ENCODE data around the gene RYR1.
A peak's percentile ranks its signal among the peaks of the same experiment; 100 is the strongest.
"Not testable (repeated sequence)": the region's sequence is repeated elsewhere in the genome, so short reads cannot be mapped to it uniquely, and the experiment has no call there.

Gene RYR1

DNA sequence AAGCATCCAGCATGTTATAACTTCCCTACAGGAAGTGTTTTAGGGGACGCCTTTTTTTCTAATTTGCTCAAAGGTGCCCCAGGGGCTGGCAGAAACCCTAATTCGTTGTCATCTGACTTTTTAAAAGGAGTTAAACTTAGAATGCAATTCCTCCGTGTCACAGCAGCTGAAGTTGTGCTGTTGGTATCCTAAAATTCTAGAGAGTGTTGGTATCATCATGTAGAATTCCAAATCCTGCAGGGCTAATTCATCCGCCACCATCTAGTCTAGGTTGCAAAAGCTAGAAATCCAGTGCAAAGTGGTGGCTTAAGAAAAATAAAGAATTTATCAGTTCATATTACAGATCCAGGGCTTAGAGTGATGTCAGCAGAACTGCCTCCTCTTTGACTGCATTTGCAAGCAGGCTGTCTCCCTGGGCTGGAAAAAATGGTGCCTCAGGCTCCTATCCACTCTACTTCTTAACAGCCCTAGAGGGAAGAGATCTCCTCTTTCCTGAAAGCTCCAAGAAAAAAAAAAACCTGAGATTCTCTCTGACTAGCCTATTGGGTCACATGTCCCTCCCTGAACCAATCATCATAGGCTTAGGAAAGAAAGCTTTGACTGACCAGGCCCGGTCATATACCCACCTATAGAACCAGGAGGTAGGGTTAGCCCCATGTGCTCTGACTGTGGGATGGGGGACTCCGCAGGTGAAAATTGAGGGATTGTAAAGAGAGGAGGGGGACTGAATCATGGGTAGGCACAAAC is 111.3 kb downstream of the RYR1 start:
- no peak for DNase-seq

DNA sequence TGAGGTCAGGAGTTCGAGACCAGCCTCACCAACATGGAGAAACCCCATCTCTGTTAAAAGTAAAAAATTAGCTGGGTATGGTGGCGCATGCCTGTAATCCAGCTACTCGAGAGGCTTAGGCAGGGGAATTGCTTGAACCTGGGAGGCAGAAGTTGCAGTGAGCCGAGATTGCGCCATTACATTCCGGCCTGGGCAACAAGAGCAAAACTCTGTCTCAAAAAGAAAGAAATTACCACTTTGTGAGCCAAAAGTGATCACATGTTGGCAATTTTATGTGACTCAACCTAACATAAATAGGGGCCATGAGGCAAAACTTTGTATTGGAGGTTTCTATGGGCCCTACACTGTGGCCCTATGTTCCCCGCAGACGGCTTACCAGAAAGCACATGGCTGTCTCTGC is 112.1 kb downstream of the RYR1 start:
- no peak for DNase-seq

DNA sequence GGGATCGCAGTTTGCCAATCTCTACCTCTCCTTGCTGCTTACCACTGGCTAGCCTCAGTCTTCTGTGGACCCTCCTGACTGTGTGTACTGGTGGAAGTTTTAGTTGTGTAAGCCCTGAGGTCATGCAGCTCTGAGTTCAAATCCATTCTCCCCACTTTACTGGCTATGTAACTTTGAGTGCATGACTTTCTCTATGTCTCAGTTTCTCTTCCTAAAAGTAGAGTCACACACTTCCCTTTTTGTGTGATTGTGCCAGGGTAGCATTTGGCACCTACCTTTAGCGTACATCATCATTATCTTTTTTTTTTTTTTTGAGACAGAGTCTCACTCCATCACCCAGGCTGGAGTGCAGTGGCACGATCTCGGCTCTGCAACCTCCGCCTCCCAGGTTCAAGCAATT is 113.9 kb downstream of the RYR1 start:
- DNase-seq, result no peak

DNA sequence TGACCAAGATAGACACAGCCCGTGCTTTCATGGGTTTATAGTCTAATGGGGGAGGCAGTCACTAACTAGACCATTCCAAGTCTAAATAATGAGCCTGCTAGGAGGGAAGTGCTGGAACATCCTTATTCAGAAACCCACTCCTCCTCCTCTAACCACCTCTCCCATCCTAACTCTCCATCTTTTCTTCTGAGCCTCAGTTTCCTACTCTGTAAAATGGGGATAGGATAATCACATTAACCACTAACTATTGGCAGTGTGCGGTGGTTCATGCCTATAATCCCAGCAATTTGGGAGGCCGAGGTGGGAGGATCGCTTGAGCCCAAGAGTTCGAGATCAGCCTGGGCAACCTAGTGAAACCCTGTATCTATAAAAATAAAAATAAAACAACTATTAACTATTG is 115.6 kb downstream of the RYR1 start:
- no peak for DNase-seq

DNA sequence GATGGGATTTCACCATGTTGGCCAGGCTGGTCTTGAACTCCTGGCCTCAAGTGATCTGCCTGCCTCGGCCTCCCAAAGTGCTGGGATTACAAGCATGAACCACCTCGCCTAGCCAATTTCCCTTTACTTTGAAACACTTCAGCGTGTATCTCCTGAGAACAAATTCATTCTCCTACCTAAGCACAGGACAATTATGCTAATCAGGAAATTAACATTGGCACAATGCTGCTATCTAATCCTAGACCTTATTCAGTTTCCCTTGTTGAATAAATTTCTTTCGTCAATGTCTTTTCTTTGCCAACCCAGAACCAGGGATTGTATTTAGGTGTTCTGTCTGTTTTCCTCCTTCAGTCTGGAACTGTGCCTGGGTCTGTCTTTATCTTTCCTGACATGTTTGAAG is 116.5 kb downstream of the RYR1 start:
- DNase-seq, result no peak

DNA sequence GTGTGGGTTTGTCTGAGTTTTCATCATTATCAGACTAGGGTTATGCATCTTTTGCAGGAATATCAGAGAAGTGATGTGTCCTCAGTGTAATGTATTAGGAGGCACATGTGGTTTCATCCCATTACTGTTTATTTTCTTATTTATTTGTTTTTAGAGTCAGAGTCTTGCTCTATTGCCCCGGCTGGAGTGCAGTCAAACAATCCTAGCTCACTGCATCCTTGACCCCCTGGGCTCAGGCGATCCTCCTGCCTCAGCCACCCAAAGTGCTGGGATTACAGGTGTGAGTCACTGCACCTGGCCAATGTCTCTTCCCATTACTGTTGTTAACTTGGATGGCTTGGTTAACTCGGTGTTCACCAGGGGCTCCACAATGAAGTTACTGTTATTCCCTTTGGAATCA is 116.9 kb downstream of the RYR1 start:
- DNase-seq, result no peak

DNA sequence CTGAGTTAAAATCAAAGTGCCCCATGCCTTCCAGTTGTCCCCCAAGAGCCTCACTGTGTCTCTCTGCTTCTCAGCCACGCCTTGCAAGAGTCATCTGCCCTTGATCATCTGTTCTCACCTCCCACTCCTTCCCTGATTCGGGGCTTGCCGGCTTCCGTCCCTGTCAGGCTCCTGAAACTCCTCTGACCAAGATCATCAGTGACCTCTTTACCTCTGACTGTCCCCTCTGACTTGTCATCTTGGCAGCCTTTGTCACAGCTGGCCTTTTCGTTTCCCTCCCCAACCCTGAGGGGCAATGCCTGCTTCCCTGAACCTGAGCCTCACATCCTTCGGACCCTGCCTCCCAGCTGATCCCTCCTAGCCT is 117.9 kb downstream of the RYR1 start:
- DNase-seq, result peak; percentile 37

DNA sequence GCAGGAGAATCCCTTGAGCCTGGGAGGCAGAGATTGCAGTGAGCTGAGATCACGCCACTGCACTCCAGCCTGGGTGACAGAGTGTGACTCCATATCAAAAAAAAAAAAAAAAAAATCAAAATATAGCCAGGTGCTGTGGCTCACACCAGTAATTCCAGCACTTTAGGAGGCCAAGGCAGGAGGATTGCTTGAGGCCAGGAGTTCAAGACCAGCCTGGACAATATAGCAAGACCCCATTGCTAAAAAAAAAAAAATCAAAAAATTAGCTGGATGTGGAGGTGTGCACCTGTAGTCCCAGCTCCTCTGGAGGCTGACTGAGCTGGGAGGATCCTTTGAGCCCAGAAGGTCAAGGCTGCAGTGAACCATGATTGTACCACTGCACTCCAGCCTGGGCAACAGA is 119.7 kb downstream of the RYR1 start:
- not testable (repeated sequence) for DNase-seq

DNA sequence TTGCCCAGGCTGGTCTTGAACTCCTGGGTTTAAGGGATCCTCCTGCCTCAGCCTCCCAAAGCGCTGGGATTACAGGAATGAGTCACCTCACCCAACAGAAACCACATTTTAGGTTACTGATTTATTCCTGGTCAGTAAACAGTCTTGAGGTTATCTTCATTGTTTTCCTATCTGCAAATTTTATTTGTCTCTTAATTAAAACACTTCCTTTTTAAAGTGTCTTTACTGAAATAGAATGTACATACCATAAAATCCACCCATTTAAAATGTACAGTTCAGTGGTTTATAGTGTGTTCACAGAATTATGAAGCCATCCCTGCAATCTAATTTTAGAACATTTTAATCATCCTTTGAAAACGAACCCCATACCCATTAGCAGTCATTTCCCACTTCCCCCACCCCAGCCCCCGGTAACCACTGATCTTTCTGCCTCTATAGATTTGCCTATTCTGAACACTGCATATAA is 121.2 kb downstream of the RYR1 start:
- no peak for DNase-seq

DNA sequence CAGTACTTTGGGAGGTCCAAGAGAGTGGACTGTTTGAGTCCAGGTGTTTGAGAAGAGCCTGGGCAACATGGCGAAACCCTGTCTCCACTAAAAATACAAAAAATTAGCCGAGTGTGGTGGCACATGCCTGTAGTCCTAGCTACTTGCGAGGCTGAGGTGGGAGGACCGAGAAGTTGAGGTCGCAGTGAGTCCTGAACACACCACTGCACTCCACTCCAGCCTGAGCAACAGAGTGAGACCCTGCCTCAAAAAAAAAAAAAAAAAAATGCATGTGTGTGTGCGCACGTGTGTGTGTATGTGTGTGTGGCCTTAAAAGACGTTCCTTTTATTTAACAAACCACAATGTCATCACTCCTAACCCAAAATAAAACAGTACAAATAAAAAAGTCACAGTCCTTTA is 121.7 kb downstream of the RYR1 start:
- no peak for DNase-seq

DNA sequence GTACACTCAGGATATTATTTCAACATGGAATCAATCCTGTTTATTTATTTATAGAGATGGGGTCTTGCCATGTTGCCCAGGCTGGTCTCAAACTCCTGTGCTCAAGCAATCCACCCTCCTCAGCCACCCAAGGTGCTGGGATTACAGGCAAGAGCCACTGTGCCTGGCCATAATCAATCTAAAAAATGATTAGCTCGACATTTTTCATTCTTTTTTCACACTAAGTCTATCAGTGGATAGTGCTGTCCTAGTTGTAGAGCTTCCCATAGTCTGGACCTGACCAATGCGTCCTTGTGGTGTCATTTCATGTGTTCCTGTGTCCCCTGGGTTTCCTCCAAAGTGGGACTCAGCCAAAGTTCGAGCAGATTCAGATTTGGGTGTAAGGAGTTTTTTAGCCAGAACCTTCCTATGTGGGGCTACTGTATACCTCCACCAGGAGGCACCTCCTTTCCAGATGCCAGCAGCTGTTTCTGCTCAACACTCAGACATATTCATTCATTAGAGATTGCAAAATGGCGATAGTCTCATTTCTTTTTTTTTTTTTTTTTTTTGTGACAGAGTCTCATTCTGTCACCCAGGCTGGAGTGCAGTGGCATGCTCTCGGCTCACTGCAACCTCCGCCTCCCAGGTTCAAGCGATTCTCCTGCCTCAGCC is 123.2 kb downstream of the RYR1 start:
- DNase-seq, result no peak

DNA sequence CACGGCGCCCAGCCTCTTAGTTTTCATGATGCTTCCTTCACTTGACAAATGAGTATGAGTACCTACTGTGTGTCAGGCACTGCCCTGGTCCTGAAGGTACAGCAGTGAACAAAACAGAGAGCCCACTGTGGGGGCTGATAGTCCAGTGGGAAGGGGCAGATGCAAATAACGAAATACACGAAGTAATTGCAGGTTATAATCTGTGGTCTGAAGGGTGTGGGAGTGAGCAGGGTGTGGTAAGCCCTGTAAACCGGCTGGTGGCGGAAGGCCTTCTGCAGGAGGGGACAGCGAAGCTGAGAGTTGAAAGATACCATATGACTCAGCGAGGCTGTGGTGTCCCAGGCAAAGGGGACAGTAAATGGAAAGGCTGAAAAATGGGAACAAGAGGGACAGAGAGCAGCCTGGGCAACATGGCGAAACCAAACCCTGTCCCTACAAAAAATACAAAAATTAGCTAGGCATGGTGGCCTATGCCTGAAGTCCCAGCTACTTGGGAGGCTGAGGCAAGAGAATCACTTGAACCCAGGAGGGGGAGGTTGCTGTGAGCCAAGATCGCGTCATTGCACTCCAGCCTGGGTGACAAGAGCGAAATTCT is 123.8 kb downstream of the RYR1 start:
- DNase-seq, result peak; percentile 61

DNA sequence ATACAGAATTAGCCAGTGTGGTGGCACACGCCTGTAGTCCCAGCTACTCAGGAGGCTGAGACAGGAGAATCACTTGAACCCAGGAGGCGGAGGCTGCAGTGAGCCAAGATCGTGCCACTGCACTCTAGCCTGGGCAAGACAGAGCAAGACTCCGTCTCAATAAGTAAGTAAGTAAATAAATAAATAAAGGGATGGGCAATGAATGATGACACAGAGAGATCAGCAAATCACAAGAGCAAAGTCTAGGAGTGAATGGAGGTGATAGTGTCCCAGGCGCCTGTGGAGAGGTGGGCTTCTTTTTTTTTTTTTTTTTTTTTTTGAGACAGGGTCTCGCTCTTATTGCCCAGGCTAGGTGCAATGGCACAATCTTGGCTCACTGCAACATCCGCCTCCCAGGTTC is 125.4 kb downstream of the RYR1 start:
- not testable (repeated sequence) for DNase-seq

DNA sequence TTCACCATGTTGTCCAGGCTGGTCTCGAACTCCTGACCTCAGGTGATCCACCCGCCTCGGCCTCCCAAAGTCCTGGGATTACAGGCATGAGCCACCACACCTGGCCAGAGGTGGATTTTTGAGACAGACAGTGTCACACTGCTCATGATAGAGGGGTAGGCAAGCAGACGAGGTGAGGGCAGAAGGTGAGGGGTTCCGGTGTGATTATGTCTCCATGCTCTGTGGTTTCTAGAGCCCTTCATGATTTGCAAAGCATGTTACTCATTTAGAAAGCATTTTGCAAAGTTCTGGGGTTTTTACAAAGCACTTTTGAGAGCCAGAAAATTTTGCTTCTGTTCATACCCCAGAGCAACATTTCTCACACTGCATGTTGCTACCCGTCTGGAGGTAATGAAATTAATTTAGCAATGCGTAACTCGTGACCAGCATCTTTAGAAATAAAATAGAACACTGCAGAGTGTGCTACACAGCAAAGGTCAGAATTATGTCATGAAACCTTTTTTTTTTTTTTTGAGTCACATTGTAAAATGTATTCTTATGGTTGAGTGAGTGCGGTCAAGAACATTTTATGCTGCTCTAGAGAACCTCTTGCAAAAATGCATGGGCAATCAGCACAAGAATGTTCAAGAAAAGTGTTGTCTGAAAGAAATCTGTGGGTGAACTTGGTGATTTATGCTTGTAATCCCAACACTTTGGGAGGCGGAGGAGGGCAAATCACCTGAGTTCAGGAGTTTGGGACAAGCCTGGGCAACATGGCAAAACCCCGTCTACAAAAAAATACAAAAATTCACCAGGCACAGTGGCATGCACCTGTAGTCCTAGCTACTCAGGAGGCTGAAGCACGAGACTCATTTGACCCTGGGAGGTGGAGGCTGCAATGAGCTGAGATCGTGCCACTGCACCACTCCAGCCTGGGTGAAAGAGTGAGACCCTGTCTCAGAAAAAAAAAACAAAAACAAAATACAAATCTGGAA is 126.2 kb downstream of the RYR1 start:
- DNase-seq, result peak; percentile 52

DNA sequence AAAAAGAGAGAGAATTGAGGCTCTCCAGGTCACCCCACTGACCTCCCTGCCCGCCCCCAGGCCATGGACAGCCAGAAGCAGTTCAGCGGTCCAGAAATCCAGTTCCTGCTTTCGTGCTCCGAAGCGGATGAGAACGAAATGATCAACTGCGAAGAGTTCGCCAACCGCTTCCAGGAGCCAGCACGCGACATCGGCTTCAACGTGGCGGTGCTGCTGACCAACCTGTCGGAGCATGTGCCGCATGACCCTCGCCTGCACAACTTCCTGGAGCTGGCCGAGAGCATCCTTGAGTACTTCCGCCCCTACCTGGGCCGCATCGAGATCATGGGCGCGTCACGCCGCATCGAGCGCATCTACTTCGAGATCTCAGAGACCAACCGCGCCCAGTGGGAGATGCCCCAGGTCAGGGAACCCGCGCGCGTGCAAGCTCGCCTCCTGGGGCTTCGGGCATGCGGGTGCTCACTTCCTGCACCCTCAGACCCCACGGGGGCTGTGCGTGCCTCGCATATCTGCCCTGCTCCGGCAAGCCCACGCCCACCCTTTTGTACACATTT is 127.6 kb downstream of the RYR1 start:
- DNase-seq, result no peak

DNA sequence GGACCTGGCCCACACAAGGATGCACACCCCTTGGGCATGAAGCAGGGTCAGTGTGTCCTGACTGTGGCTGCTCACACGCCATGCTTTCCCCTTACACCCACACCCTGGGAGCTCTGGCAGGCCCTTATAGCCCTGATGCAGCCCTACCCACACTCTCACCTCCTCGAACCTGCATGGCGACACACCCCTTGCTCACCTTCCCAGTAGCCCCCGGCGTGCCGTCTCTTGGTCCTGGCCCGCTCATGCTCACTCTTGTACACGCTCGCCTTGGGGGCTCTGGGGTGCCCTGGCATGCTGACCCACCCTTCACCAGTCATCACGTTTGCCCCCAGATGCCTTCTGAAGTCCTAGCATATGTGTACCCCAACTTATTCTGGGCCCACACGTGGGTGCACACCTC is 128.2 kb downstream of the RYR1 start:
- no peak for DNase-seq

DNA sequence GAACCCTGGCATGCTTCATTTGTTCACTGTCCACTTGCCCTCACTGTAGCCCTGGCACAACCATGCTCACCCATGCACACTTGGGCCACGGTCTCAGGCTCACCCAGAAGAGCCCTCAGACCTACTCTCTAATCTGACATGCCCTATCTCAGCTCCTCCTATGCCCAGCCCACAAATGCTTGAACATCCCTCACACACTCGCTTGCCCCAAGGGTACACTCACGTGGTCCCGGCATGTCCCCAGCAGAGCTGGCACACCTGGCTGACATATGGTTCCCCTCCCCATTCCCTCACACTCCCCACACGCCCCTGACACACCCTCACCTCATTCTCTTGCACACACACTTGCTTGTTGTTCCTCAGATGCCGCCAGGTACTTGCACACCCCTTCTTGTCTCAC is 128.6 kb downstream of the RYR1 start:
- no peak for DNase-seq

DNA sequence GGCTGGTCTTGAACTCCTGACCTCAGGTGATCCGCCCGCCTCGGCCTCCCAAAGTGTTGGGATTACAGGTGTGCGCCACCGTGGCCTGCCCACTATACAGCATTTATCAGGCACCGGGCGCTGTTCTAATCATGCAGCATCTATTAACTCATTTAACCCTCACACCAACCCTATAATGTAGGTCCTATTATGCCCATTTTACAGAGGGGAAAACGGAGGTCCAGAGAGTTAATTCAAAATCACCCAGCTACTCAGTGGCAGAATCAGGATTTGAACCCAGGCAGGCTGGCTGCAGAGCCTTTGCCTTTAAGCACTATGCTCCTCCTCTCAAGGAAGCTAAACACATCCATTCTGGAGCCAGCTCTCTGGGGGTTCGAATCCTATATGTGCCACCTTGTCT is 130.0 kb downstream of the RYR1 start:
- DNase-seq, result no peak

DNA sequence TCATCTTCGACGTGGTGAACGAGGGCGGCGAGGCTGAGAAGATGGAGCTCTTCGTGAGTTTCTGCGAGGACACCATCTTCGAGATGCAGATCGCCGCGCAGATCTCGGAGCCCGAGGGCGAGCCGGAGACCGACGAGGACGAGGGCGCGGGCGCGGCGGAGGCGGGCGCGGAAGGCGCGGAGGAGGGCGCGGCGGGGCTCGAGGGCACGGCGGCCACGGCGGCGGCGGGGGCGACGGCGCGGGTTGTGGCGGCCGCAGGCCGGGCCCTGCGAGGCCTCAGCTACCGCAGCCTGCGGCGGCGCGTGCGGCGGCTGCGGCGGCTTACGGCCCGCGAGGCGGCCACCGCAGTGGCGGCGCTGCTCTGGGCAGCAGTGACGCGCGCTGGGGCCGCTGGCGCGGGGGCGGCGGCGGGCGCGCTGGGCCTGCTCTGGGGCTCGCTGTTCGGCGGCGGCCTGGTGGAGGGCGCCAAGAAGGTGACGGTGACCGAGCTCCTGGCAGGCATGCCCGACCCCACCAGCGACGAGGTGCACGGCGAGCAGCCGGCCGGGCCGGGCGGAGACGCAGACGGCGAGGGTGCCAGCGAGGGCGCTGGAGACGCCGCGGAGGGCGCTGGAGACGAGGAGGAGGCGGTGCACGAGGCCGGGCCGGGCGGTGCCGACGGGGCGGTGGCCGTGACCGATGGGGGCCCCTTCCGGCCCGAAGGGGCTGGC is 131.6 kb downstream of the RYR1 start:
- peak; percentile 41 for DNase-seq

DNA sequence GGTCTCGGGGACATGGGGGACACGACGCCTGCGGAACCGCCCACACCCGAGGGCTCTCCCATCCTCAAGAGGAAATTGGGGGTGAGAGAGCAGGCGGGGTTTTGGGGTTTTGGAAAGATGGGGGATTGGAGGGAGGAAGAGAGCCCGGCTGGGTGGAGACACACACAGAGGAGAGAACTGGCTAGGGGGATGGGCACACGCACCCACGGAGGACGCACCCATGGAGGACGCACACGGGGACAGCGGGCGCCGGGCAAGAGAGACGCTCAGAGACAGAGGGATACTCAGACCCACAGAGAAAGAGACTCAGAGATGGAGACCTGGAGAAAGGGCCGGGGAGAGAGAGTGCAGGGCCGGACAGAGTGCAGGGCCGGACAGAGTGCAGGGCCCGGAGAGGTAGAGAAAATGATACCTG is 132.2 kb downstream of the RYR1 start:
- DNase-seq, result no peak

DNA sequence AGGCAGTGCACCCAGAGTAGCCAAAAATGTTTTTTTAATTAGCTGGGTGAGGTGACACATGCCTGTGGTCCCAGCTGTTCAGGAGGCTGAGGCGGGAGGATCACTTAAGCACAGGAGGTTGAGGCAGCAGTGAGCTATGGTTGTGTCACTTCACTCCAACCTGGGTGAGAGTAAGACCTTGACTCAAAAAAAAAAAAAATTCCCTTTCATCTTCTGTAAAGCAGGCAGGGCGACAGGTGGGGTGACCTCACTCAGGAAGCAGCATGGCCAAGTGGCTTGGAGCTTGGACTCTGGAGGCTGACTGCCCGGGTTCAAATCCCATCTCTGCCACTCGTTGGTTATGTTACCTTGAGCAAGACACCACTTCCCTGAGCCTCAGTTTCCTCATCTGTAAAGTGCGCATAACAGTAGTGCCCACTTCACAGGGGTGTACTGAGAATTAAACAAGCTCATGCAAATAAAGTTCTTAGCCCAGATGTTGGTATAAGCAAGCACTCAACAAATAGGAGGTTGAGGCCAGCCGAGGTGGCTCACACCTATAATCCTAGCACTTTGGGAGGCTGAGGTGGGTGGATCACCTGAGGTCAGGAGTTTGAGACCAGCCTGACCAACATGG is 136.0 kb downstream of the RYR1 start:
- DNase-seq, result no peak

DNA sequence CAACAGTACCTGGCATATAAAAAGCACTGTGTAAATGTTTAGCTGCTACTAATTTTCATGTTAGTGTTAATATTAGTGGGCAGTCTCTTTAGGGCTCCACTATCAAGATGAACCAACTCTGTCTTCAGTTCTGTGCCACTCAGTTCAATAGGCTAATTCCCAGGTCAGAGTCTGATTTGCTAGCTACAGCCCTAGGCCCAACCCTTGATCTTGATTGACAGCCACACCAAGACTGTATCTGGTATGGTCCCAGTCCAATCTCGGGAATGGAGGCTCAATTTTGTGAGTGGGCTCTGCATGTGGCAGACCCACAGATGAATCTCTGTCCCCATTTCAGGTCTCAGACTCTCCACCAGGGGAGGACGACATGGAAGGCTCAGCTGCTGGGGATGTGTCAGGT is 138.2 kb downstream of the RYR1 start:
- DNase-seq, result no peak
